ENCODE results near the gene MTRF1L.
"Not testable (repeated sequence)": the region's sequence is repeated elsewhere in the genome, so short reads cannot be mapped to it uniquely, and the experiment has no call there.

MTRF1L gene

DNA sequence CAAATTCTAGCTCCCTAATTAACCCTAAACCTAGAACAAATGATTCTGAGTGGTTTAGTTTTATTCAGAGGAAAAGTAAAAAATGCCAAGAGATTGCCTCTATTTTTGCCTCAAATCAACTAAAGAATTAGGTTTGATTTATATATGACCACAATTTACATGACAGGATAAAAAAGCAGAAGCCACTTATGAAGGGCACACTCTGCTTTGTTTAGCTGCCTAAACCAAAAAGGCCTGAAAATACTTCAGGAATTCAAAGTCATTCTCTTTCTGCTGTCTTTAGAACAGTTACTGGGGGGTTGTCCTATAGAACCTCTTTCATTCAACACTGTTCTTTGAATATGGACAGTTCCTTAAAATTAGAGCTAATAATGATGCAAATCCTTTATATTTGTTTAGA is 25.0 kb downstream of the MTRF1L start:
- in situ Hi-C loops (cut with HindIII; ENCODE audit: low pct_ligation_motif_present, low sequenced_read_pairs): no loop called here
- Histone ChIP-seq H3K36me3 (replicated peaks) (peaks cover 9% of the 10 kb centered on the region), H3K27me3 (replicated peaks) (no peaks in the 10 kb centered on the region), H3K4me3 (ENCODE audit: low read depth, low read length) (no peak overlapping the region), H3K27ac (no peak overlapping the region)
- no peak for DNase-seq
- TF ChIP-seq, protein P1, sequence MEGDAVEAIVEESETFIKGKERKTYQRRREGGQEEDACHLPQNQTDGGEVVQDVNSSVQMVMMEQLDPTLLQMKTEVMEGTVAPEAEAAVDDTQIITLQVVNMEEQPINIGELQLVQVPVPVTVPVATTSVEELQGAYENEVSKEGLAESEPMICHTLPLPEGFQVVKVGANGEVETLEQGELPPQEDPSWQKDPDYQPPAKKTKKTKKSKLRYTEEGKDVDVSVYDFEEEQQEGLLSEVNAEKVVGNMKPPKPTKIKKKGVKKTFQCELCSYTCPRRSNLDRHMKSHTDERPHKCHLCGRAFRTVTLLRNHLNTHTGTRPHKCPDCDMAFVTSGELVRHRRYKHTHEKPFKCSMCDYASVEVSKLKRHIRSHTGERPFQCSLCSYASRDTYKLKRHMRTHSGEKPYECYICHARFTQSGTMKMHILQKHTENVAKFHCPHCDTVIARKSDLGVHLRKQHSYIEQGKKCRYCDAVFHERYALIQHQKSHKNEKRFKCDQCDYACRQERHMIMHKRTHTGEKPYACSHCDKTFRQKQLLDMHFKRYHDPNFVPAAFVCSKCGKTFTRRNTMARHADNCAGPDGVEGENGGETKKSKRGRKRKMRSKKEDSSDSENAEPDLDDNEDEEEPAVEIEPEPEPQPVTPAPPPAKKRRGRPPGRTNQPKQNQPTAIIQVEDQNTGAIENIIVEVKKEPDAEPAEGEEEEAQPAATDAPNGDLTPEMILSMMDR (IDR thresholded peaks at IDR 0.05; ENCODE audit: low read depth, low read length, missing control alignments): no peak

DNA sequence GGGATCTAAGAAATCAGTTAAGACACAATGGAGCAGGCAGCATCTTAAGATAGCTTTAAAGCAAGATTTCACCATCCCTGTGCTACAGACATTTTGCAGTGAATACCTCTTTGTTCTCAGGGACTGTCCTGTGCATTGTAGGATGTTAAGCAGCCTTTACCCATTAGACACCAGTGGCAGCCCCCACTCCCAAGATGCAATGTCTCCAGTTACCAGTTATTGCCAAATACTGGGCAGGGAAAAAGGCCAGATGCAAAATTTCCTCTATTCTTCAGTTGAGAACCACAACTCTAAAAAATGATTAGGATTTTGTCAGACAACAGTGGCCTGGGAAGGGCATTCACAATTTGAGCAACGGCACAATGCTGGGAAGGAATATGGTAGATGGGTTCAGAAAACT is 25.8 kb downstream of the MTRF1L start:
- TF ChIP-seq, protein P1 (IDR thresholded peaks at IDR 0.05; ENCODE audit: low read depth, low read length, missing control alignments): no peak
- peaks cover 9% of the 10 kb centered on the region for H3K36me3 ChIP-seq (replicated peaks)
- no peak overlapping the region for H3K4me3 ChIP-seq (ENCODE audit: low read depth, low read length)
- no peak for DNase-seq
- in situ Hi-C loops (cut with HindIII; ENCODE audit: low pct_ligation_motif_present, low sequenced_read_pairs): no loop called here
- H3K27ac ChIP-seq: no peak overlapping the region
- no peaks in the 10 kb centered on the region for H3K27me3 ChIP-seq (replicated peaks)

DNA sequence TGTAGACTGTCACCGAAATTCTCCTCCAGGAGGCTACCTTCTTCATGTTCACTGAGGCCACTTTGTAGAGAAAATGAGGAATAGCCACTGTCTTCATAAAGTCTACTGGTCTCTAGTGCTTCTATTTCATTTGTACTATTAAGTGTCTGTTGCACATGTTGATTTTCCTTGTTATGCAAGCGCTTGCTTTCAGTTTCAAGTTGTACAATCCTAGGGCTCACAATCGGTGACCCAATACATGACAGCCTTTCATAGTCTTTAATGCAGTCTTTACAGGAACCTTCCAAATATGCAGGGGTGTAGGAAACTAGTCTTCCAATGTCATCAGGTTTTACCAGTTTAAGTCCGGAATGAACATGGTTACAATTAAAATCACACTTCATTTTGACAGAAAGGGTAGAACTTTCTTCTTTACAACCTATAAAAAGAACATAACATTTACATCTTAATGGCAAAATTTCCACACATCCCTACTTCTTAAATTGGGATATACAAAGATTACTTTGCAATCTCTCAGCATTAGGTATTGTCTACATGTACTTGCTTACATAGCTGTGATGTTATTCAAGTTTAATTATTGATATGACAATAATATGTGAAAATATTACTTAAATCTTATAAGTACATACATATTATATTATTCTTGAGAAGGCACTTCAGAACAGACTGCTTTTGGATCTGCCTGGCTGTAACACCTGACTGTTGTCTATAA is 27.1 kb downstream of the MTRF1L start:
- peaks cover 12% of the 10 kb centered on the region for H3K36me3 ChIP-seq (replicated peaks)
- H3K27ac ChIP-seq: no peak overlapping the region
- no peak overlapping the region for H3K4me3 ChIP-seq (ENCODE audit: low read depth, low read length)
- no peak for DNase-seq
- H3K27me3 ChIP-seq (replicated peaks): no peaks in the 10 kb centered on the region
- in situ Hi-C loops (cut with HindIII; ENCODE audit: low pct_ligation_motif_present, low sequenced_read_pairs): no loop called here
- TF ChIP-seq, protein P1 (IDR thresholded peaks at IDR 0.05; ENCODE audit: low read depth, low read length, missing control alignments): no peak

DNA sequence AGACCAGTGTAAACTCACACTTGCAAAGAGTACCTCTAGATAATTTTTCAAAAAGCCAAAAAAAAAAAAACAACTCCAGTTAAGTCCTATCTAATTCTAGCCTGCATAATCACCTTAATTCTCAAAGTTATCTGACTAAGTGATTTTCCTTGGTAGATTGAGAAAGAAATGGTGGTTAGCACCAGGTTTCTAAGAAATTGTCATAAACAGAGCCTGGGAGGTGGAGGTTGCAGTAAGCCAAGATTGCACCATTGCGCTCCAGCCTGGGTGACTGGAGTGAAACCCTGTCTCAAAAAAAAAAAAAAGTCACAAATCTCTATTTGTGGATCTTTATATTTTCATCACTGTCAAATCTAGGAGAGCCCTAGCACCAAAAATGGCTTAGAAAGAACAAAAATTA is 28.6 kb downstream of the MTRF1L start:
- Histone ChIP-seq H3K27me3 (replicated peaks) (no peaks in the 10 kb centered on the region), H3K36me3 (replicated peaks) (peaks cover 15% of the 10 kb centered on the region), H3K4me3 (ENCODE audit: low read depth, low read length) (no peak overlapping the region), H3K27ac (no peak overlapping the region)
- in situ Hi-C loops (cut with HindIII; ENCODE audit: low pct_ligation_motif_present, low sequenced_read_pairs): no loop called here
- no peak for DNase-seq
- TF ChIP-seq, protein P1 (IDR thresholded peaks at IDR 0.05; ENCODE audit: low read depth, low read length, missing control alignments): no peak

DNA sequence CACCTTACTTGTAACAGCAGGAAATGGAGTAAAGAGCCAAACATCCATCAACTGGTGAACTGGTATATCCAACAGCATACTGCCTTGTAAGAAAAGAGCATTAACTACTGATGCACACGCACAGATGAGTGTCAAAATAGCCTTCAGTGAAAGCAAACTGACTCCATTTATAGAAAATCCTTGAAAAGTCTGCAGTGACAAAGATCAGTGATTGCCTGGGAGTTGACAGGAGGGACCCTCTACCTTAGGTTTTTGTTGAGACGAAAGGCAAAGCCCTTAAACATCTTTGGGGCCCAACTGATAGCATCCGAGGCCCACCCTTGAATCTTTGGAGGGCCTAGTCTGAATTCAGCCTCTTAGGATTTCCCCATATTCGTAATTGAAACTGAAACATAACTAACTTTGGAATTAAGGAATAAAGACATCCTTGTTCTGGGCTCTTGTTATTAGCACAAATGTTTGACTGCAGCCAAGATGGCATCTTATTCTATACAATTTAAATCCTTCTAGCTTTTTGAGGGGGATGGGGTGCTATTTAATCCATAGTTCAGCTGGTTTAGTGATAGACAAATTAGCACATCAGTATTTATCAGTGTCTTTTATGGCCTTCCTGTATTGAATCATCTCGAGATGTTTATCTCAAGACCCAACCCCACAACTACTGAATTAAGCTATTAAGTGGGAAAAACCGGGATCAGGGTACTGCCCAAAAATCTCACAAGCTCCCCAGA is 32.7 kb downstream of the MTRF1L start:
- TF ChIP-seq, protein P1 (IDR thresholded peaks at IDR 0.05; ENCODE audit: low read depth, low read length, missing control alignments): no peak
- in situ Hi-C loops (cut with HindIII; ENCODE audit: low pct_ligation_motif_present, low sequenced_read_pairs): no loop called here
- H3K4me3 ChIP-seq (ENCODE audit: low read depth, low read length): no peak overlapping the region

DNA sequence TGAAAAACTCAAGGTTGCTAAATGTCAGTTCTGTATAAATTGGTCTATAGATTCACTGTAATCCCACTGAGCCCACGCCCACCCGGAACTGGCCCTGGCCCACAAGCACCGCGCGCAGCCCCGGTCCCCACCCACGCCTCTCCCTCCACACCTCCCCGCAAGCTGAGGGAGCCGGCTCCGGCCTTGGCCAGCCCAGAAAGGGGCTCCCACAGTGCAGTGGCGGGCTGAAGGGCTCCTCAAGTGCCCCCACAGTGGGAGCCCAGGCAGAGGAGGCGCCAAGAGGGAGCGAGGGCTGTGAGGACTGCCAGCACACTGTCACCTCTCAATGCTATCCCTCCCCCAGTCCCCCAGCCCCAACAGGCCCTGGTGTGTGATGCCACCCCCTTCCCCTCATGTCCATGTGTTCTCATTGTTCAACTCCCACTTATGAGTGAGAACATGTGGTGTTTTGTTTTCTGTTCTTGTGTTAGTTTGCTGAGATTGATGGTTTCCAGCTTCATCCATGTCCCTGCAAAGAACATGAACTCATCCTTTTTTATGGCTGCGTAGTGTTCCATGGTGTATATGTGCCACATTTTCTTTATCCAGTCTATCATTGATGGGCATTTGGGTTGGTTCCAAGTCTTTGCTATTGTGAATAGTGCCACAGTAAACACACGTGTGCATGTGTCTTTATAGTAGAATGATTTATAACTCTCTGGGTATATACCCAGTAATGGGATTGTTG is 36.2 kb downstream of the MTRF1L start:
- DNase-seq: not testable (repeated sequence)

More for the DNA sequence above, 32.7 kb downstream of the MTRF1L start:
- DNase-seq: no peak
- Histone ChIP-seq H3K36me3 (replicated peaks) (peaks cover 13% of the 10 kb centered on the region), H3K27ac (no peak overlapping the region), H3K27me3 (replicated peaks) (no peaks in the 10 kb centered on the region)

More for the DNA sequence above, 36.2 kb downstream of the MTRF1L start:
- H3K36me3 ChIP-seq (replicated peaks); in situ Hi-C loops (cut with HindIII; ENCODE audit: low pct_ligation_motif_present, low sequenced_read_pairs); H3K27ac ChIP-seq; H3K27me3 ChIP-seq (replicated peaks); H3K4me3 ChIP-seq (ENCODE audit: low read depth, low read length): not testable (repeated sequence)

Measured in brain microvascular endothelial cell (primary cell).